AG04450 (cell line): Measurements from ENCODE around the gene POLD3. TPM values are rescaled to one million over a fixed set of nuclear protein-coding genes. Genes with fewer than 3 reads are reported as not detected.

ENCODE experiments used
- CTCF ChIA-PET: fragments of 300-600, 350-600 bp; formaldehyde crosslinking; extraction: SDS; loops from one replicate; lab custom pipeline; 2022; ENCODE audit warnings: antibody characterized with exemption, inconsistent platforms; lab: Charles Lee
- POLR2A ChIA-PET: fragments of 350-600 bp; formaldehyde crosslinking; extraction: SDS; loops from one replicate; lab custom pipeline; 2021; ENCODE audit warnings: antibody characterized with exemption, inconsistent platforms; lab: Yijun Ruan, JAX
- DNase-seq: peaks from one replicate; pipeline ENCODE4 v3.0.0-alpha.2; 2011; ENCODE audit warnings: low read depth, low spot score
- H3K27ac ChIP-seq: one replicate; pipeline ENCODE4 v1.5.1; 2012; ENCODE audit warnings: low read depth, low read length, control low read depth
- H3K27me3 ChIP-seq: one replicate; pipeline ENCODE4 v1.6.0; 2012; ENCODE audit warnings: low read length; ENCODE audit not compliant: control insufficient read depth, insufficient read depth
- H3K4me3 ChIP-seq: 2 replicates; pipeline ENCODE4 v1.5.1; 2011; ENCODE audit warnings: mild to moderate bottlenecking, low read depth, low read length, control low read depth
- H3K9me3 ChIP-seq: 2 replicates; pipeline ENCODE4 v1.5.1; 2012; ENCODE audit warnings: low read length; ENCODE audit not compliant: control insufficient read depth, insufficient read depth
- CTCF ChIP-seq: IDR thresholded peaks from 2 replicates; pipeline ENCODE4 v1.5.1; 2011; ENCODE audit warnings: low read depth, low read length, control low read depth, inconsistent platforms
- polyA plus RNA-seq: library from polyadenylated mRNA; depleted of rRNA; stranded (reverse); fragments of >200 nt; gene quantifications from 2 replicates; pipeline ENCODE4 v1.2.3, GENCODE V29; 2011

The POLD3 gene
- polyA plus RNA-seq, 1 experiment = 14.8 TPM

- CTCF ChIA-PET = interaction anchor here (1.0 to 9.6 kb wide), 3 partner anchors 114 to 177 kb away, joined by 5 to 186 read pairs (median 5); no protein-coding TSS in a partner anchor
- DNase-seq = no peak
- H3K27ac ChIP-seq = no peak overlapping the region
- H3K9me3 ChIP-seq = no peaks in the 10 kb centered on the region
- no peak overlapping the region for H3K4me3 ChIP-seq
- TF ChIP-seq CTCF = no peak
- H3K27me3 ChIP-seq = peaks cover 6% of the 10 kb centered on the region
- POLR2A ChIA-PET = no interaction called here
Measured at GRCh38 chr11:74566146-74566960, 26.0 kb upstream of the POLD3 start.

GRCh38 chr11:74568028-74568427 is 24.4 kb upstream of the POLD3 start:
- Histone ChIP-seq H3K4me3 (no peak overlapping the region), H3K27me3 (peaks cover 9% of the 10 kb centered on the region), H3K9me3 (no peaks in the 10 kb centered on the region), H3K27ac (no peak overlapping the region)
- POLR2A ChIA-PET = interaction anchor here (0.6 kb wide), 1 partner anchor 212 kb away, joined by 3 read pairs; no protein-coding TSS in a partner anchor
- CTCF ChIA-PET = interaction anchor here (1.4 to 9.6 kb wide), 2 partner anchors 115 to 172 kb away, joined by 5 to 186 read pairs; no protein-coding TSS in a partner anchor
- no peak for DNase-seq
- no peak for TF ChIP-seq CTCF

- Histone ChIP-seq H3K27me3 (peaks cover 12% of the 10 kb centered on the region), H3K27ac (no peak overlapping the region)
Measured at GRCh38 chr11:74570266-74571061, 21.9 kb upstream of the POLD3 start.

GRCh38 chr11:74571062-74571399 is 21.4 kb upstream of the POLD3 start:
- no peak overlapping the region for H3K4me3 ChIP-seq
- CTCF ChIA-PET = interaction anchor here (0.7 to 9.6 kb wide), 12 partner anchors 8 to 315 kb away, joined by 3 to 186 read pairs (median 4); no protein-coding TSS in a partner anchor
- H3K27me3 ChIP-seq = peaks cover 12% of the 10 kb centered on the region
- DNase-seq = no peak
- H3K27ac ChIP-seq = no peak overlapping the region
- POLR2A ChIA-PET = no interaction called here
- H3K9me3 ChIP-seq = no peaks in the 10 kb centered on the region
- TF ChIP-seq CTCF = no peak

More at GRCh38 chr11:74570266-74571061, 21.9 kb upstream of the POLD3 start:
- no peak for DNase-seq
- ChIA-PET CTCF (interaction anchor here (0.6 to 9.6 kb wide), 18 partner anchors 9 to 323 kb away, joined by 3 to 186 read pairs (median 4); no protein-coding TSS in a partner anchor), POLR2A (interaction anchor here (0.7 kb wide), 1 partner anchor 11 kb away, joined by 4 read pairs; no protein-coding TSS in a partner anchor)
- Histone ChIP-seq H3K4me3 (no peak overlapping the region), H3K9me3 (no peaks in the 10 kb centered on the region)
- TF ChIP-seq CTCF = peak; percentile 75
